Neural cell (in vitro differentiated cells): ENCODE results near the gene TPST1. TPM values are rescaled to one million over a fixed set of nuclear protein-coding genes. Genes with fewer than 3 reads are reported as not detected.

Experiments
- H2AFZ ChIP-seq: fragments of 200-600, 300-800 bp; sonication (generic), shearing (Covaris generic); 2 replicates; pipeline ENCODE4 v1.6.0; 2014; ENCODE audit warnings: low read depth, mild to moderate bottlenecking, antibody characterized with exemption, low read length, moderate library complexity
- H3F3A ChIP-seq: fragments of 200-600 bp; shearing (Covaris generic); 2 replicates; pipeline ENCODE4 v1.6.1; 2016; ENCODE audit warnings: mild to moderate bottlenecking, moderate library complexity, mixed read lengths, antibody characterized with exemption, low read length; ENCODE audit not compliant: insufficient read depth, poor library complexity, severe bottlenecking
- H3K27ac ChIP-seq: fragments of 200-600, 300-800 bp; sonication (generic), shearing (Covaris generic); 2 replicates; pipeline ENCODE4 v1.5.1; 2014; ENCODE audit warnings: mild to moderate bottlenecking, low read length, moderate library complexity
- H3K27me3 ChIP-seq: fragments of 300-800, 200-600 bp; sonication (generic), shearing (Covaris generic); 2 replicates; pipeline ENCODE4 v1.6.0; 2014; ENCODE audit warnings: mild to moderate bottlenecking, low read depth, low read length, moderate library complexity; ENCODE audit not compliant: insufficient read depth
- H3K36me3 ChIP-seq: fragments of 300-800, 200-600 bp; sonication (generic), shearing (Covaris generic); 2 replicates; pipeline ENCODE4 v1.5.1; 2014; ENCODE audit warnings: mild to moderate bottlenecking, antibody characterized with exemption, low read length, moderate library complexity; ENCODE audit not compliant: insufficient read depth
- H3K4me2 ChIP-seq: fragments of 300-800, 200-600 bp; sonication (generic), shearing (Covaris generic); 2 replicates; pipeline ENCODE4 v1.6.0; 2014; ENCODE audit warnings: mild to moderate bottlenecking, low read length
- H3K4me3 ChIP-seq: fragments of 300-800, 200-600 bp; sonication (generic), shearing (Covaris generic); 2 replicates; pipeline ENCODE4 v1.5.1; 2014; ENCODE audit warnings: mild to moderate bottlenecking, low read length, moderate library complexity
- H3K79me2 ChIP-seq: fragments of 200-600 bp; shearing (Covaris generic); replicated peaks from 2 replicates; pipeline ENCODE4 v1.6.0; 2014; ENCODE audit warnings: mild to moderate bottlenecking, low read length, moderate library complexity; ENCODE audit not compliant: insufficient read depth
- H3K9ac ChIP-seq: fragments of 300-800, 200-600 bp; sonication (generic), shearing (Covaris generic); 2 replicates; pipeline ENCODE4 v1.6.1; 2016; ENCODE audit warnings: mild to moderate bottlenecking, low read length, mixed read lengths
- H3K9me2 ChIP-seq: fragments of 200-600 bp; shearing (Covaris generic); 2 replicates; pipeline ENCODE4 v1.6.1; 2016; ENCODE audit warnings: mild to moderate bottlenecking, low read length, mixed read lengths; ENCODE audit not compliant: insufficient read depth
- H3K9me3 ChIP-seq: fragments of 200-600, 300-800 bp; sonication (generic), shearing (Covaris generic); 2 replicates; pipeline ENCODE4 v1.6.1; 2016; ENCODE audit warnings: mild to moderate bottlenecking, mixed run types, low read length, moderate library complexity, mixed read lengths
- H4K20me1 ChIP-seq: fragments of 200-600 bp; shearing (Covaris generic); 2 replicates; pipeline ENCODE4 v1.6.1; 2016; ENCODE audit warnings: mild to moderate bottlenecking, mixed run types; ENCODE audit not compliant: insufficient read depth
- CTCF ChIP-seq: fragments of 450-650 bp; IDR thresholded peaks from 2 replicates; pipeline ENCODE4 v1.5.1; 2014; ENCODE audit warnings: antibody characterized with exemption, mild to moderate bottlenecking, moderate library complexity; ENCODE audit not compliant: poor library complexity, severe bottlenecking
- EP300 ChIP-seq: fragments of 450-650 bp; conservative IDR thresholded peaks from 2 replicates; pipeline ENCODE4 v1.6.1; 2014; ENCODE audit warnings: antibody characterized with exemption, mild to moderate bottlenecking, moderate library complexity; ENCODE audit not compliant: poor library complexity, severe bottlenecking
- EZH2 ChIP-seq: fragments of 200-600, 300-800 bp; shearing (Covaris generic), sonication (generic); IDR thresholded peaks from 2 replicates; pipeline ENCODE4 v1.6.1; 2014; ENCODE audit warnings: antibody characterized with exemption, low read length, borderline replicate concordance, mild to moderate bottlenecking; ENCODE audit not compliant: insufficient read depth, poor library complexity, severe bottlenecking
- MXI1 ChIP-seq: fragments of 450-650 bp; conservative IDR thresholded peaks from 2 replicates; pipeline ENCODE4 v1.6.1; 2014; ENCODE audit warnings: antibody characterized with exemption, mild to moderate bottlenecking; ENCODE audit not compliant: poor library complexity, severe bottlenecking
- POLR2AphosphoS5 ChIP-seq: IDR thresholded peaks from 2 replicates; pipeline ENCODE4 v1.6.1; 2012
- RAD21 ChIP-seq: fragments of 450-650 bp; conservative IDR thresholded peaks from 2 replicates; pipeline ENCODE4 v1.6.1; 2014; ENCODE audit warnings: antibody characterized with exemption, mild to moderate bottlenecking, moderate library complexity
- REST ChIP-seq: IDR thresholded peaks from 2 replicates; pipeline ENCODE4 v1.6.1; 2012; ENCODE audit warnings: borderline replicate concordance
- SMC3 ChIP-seq: fragments of 450-650 bp; conservative IDR thresholded peaks from 2 replicates; pipeline ENCODE4 v1.6.1; 2014; ENCODE audit warnings: antibody characterized with exemption, mild to moderate bottlenecking, moderate library complexity; ENCODE audit not compliant: poor library complexity
- TAF1 ChIP-seq: IDR thresholded peaks from 2 replicates; pipeline ENCODE4 v1.6.1; 2012; ENCODE audit warnings: low read depth
- polyA plus RNA-seq: library from polyadenylated mRNA; depleted of rRNA; stranded (reverse); fragments of >200 nt; gene quantifications from 2 replicates; pipeline ENCODE4 v1.2.3, GENCODE V29; 2014

Gene TPST1
- polyA plus RNA-seq, 1 donor from 2014 or later: 58.5 TPM

GRCh38 chr7:66330961-66331360 is 125.8 kb downstream of the TPST1 start:
- Histone ChIP-seq H3K36me3 (no peaks in the 10 kb centered on the region), H2AFZ (no peak overlapping the region), H3K9me3 (no peaks in the 10 kb centered on the region), H3K9me2 (no peaks in the 10 kb centered on the region), H3K27me3 (no peaks in the 10 kb centered on the region), H4K20me1 (no peaks in the 10 kb centered on the region), H3K79me2 (no peaks in the 10 kb centered on the region), H3K4me3 (no peak overlapping the region), H3F3A (no peaks in the 10 kb centered on the region), H3K9ac (no peak overlapping the region), H3K27ac (no peak overlapping the region), H3K4me2 (no peak overlapping the region)
- TF ChIP-seq MXI1: no peak
- no peak for TF ChIP-seq CTCF
- no peak for TF ChIP-seq EP300
- TF ChIP-seq SMC3: no peak
- no peak for TF ChIP-seq RAD21
- no peak for TF ChIP-seq REST
- TF ChIP-seq EZH2: no peak
- TF ChIP-seq POLR2AphosphoS5: no peak
- no peak for TF ChIP-seq TAF1

GRCh38 chr7:66331883-66332282 is 126.7 kb downstream of the TPST1 start:
- H4K20me1 ChIP-seq: no peaks in the 10 kb centered on the region

More at GRCh38 chr7:66331883-66332282, 126.7 kb downstream of the TPST1 start:
- Histone ChIP-seq H2AFZ (no peak overlapping the region), H3K36me3 (no peaks in the 10 kb centered on the region), H3K27me3 (no peaks in the 10 kb centered on the region), H3F3A (no peaks in the 10 kb centered on the region), H3K9me3 (no peaks in the 10 kb centered on the region), H3K27ac (no peak overlapping the region), H3K79me2 (no peaks in the 10 kb centered on the region), H3K4me2 (no peak overlapping the region), H3K9ac (no peak overlapping the region), H3K9me2 (no peaks in the 10 kb centered on the region), H3K4me3 (no peak overlapping the region)
- TF ChIP-seq REST: no peak
- no peak for TF ChIP-seq SMC3
- no peak for TF ChIP-seq TAF1
- no peak for TF ChIP-seq EP300
- TF ChIP-seq EZH2: no peak
- TF ChIP-seq MXI1: no peak
- TF ChIP-seq CTCF: no peak
- no peak for TF ChIP-seq POLR2AphosphoS5
- TF ChIP-seq RAD21: no peak
